ENCODE results near the gene NCOA4.
A peak's percentile ranks its signal among the peaks of the same experiment; 100 is the strongest.
"Not testable (repeated sequence)": the region's sequence is repeated elsewhere in the genome, so short reads cannot be mapped to it uniquely, and the experiment has no call there.

Gene NCOA4

GRCh38 chr10:45983538-45984186, 46.8 kb downstream of the NCOA4 start:
- not testable (repeated sequence) for DNase-seq (ENCODE audit: low read depth in 2 of 2)

GRCh38 chr10:45981367-45981766, 49.1 kb downstream of the NCOA4 start:
- not testable (repeated sequence) for DNase-seq (ENCODE audit: low read depth in 2 of 2)

GRCh38 chr10:45978554-45978953, 51.9 kb downstream of the NCOA4 start:
- not testable (repeated sequence) for DNase-seq (ENCODE audit: low read depth in 2 of 2)

GRCh38 chr10:45974041-45974440, 56.4 kb downstream of the NCOA4 start:
- DNase-seq (ENCODE audit: low read depth in 2 of 2) = not testable (repeated sequence)

- DNase-seq (ENCODE audit: low read depth in 2 of 2) = not testable (repeated sequence)
These were observed 57.6 kb downstream of the NCOA4 start for GRCh38 chr10:45972813-45973169.

- DNase-seq (ENCODE audit: low read depth in 2 of 2) = peak; percentile 78 to 80
These were observed 58.2 kb downstream of the NCOA4 start, which contains the start of gene TIMM23 for GRCh38 chr10:45972106-45972812. Gene TIMM23 (plus strand): TSS chr10:45972489. CDS start chr10:45972625, 136 bp downstream.

- not testable (repeated sequence) for DNase-seq (ENCODE audit: low read depth in 2 of 2)
These were observed 58.7 kb downstream of the NCOA4 start for GRCh38 chr10:45971742-45972105.

GRCh38 chr10:45971019-45971418, 59.4 kb downstream of the NCOA4 start:
- DNase-seq (ENCODE audit: low read depth in 2 of 2) = not testable (repeated sequence)

GRCh38 chr10:45962686-45963452, 67.6 kb downstream of the NCOA4 start:
- not testable (repeated sequence) for DNase-seq (ENCODE audit: low read depth in 2 of 2)

GRCh38 chr10:45957928-45958327, 72.5 kb downstream of the NCOA4 start:
- DNase-seq (ENCODE audit: low read depth in 2 of 2) = not testable (repeated sequence)

GRCh38 chr10:45956634-45957033, 73.8 kb downstream of the NCOA4 start:
- not testable (repeated sequence) for DNase-seq (ENCODE audit: low read depth in 2 of 2)
